Breast epithelium (tissue), 3 donors: Measurements from ENCODE around the gene PPP1R1C.

Source experiments
- CTCF ChIP-seq, 3 donors: fragments of 450-650 bp; IDR thresholded peaks; one replicate each; pipeline ENCODE4 v1.5.1; 2016 to 2017; ENCODE audit warnings: antibody characterized with exemption in 3 of 3, mild to moderate bottlenecking in 3 of 3, moderate library complexity in 3 of 3
- POLR2AphosphoS5 ChIP-seq, 3 donors: sonication (generic); formaldehyde crosslinking; IDR thresholded peaks; one replicate each; pipeline ENCODE4 v1.6.1; 2017; ENCODE audit warnings: antibody characterized with exemption in 3 of 3

- TF ChIP-seq CTCF (IDR thresholded peaks at IDR 0.05) (no peak), POLR2AphosphoS5 (IDR thresholded peaks at IDR 0.05) (no peak)
Observed at GRCh38 chr2:181973171-181973783, 12.4 kb upstream of the PPP1R1C start.
